Measurements from ENCODE around the gene GSS.

DNA sequence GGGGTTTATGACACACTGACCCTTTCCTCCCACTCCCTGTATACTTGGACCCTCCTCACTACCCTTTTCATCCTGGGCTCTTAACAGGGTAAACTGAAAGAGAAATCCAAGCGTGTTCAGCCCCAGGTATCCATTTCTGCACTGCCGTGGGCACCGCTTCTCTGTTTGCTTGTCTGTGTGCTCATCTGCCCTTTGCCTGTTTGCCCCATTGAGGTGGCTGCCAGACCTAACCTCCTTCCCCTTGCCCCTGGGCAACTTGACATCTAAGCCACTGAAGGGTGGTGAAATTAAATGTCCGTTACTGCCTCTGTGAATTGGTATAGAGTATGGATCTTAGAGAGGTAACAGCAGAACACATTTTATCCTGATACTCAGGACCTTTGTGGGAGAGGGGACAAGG lies 40.5 kb downstream of the GSS start:
- no peak for TF ChIP-seq POLR2A (IDR thresholded peaks at IDR 0.05)
- TF ChIP-seq, protein P1, sequence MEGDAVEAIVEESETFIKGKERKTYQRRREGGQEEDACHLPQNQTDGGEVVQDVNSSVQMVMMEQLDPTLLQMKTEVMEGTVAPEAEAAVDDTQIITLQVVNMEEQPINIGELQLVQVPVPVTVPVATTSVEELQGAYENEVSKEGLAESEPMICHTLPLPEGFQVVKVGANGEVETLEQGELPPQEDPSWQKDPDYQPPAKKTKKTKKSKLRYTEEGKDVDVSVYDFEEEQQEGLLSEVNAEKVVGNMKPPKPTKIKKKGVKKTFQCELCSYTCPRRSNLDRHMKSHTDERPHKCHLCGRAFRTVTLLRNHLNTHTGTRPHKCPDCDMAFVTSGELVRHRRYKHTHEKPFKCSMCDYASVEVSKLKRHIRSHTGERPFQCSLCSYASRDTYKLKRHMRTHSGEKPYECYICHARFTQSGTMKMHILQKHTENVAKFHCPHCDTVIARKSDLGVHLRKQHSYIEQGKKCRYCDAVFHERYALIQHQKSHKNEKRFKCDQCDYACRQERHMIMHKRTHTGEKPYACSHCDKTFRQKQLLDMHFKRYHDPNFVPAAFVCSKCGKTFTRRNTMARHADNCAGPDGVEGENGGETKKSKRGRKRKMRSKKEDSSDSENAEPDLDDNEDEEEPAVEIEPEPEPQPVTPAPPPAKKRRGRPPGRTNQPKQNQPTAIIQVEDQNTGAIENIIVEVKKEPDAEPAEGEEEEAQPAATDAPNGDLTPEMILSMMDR (IDR thresholded peaks at IDR 0.05): no peak

Data from upper lobe of left lung (tissue), 4 donors.